ENCODE data around the gene SYTL3. TPM values are rescaled to one million over a fixed set of nuclear protein-coding genes. Genes with fewer than 3 reads are reported as not detected.

The SYTL3 gene
- total RNA-seq, 1 experiment from 2014 or later: 14.2 TPM

DNA sequence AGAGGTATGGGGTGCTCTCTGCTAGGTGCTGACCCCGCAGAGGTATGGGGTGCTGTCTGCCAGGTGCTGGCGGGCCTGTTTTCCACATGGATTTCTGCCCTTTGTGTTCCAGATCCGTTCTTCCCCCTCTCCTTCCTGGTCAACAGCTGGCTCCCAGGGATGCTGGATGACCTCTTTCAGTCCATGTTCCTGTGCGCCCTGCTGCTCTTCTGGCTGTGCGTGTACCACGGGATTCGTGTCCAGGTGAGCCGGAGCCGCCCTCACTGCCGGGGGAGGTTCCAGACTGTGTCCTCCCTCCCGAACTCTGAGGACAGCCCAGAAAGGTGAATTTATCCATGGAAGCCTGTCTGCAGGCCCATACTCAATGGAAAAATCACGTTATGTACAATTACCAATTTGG lies 41.6 kb upstream of the SYTL3 start:
- no peak for DNase-seq
- no peak overlapping the region for H3K27ac Mint-ChIP-seq (ENCODE audit: unreplicated experiment)
- H3K4me1 Mint-ChIP-seq (ENCODE audit: low read depth, unreplicated experiment): peaks cover 19% of the 10 kb centered on the region
- TF ChIP-seq, protein P1, sequence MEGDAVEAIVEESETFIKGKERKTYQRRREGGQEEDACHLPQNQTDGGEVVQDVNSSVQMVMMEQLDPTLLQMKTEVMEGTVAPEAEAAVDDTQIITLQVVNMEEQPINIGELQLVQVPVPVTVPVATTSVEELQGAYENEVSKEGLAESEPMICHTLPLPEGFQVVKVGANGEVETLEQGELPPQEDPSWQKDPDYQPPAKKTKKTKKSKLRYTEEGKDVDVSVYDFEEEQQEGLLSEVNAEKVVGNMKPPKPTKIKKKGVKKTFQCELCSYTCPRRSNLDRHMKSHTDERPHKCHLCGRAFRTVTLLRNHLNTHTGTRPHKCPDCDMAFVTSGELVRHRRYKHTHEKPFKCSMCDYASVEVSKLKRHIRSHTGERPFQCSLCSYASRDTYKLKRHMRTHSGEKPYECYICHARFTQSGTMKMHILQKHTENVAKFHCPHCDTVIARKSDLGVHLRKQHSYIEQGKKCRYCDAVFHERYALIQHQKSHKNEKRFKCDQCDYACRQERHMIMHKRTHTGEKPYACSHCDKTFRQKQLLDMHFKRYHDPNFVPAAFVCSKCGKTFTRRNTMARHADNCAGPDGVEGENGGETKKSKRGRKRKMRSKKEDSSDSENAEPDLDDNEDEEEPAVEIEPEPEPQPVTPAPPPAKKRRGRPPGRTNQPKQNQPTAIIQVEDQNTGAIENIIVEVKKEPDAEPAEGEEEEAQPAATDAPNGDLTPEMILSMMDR (IDR thresholded peaks at IDR 0.05; ENCODE audit: unreplicated experiment): no peak
- CTCF ChIA-PET: no interaction called here
- BruUV-seq (replicated peaks): no TSS peak
- no peaks in the 10 kb centered on the region for H3K27me3 Mint-ChIP-seq (ENCODE audit: unreplicated experiment)
- H3K9me3 Mint-ChIP-seq (ENCODE audit: low read depth, unreplicated experiment): no peaks in the 10 kb centered on the region
- peaks cover 22% of the 10 kb centered on the region for H3K36me3 Mint-ChIP-seq (ENCODE audit: insufficient read depth, unreplicated experiment)
- intact Hi-C loops (cut with micrococcal nuclease; ENCODE audit: unreplicated experiment): no loop called here
- no peak overlapping the region for H3K4me3 Mint-ChIP-seq (ENCODE audit: low read depth, unreplicated experiment)

DNA sequence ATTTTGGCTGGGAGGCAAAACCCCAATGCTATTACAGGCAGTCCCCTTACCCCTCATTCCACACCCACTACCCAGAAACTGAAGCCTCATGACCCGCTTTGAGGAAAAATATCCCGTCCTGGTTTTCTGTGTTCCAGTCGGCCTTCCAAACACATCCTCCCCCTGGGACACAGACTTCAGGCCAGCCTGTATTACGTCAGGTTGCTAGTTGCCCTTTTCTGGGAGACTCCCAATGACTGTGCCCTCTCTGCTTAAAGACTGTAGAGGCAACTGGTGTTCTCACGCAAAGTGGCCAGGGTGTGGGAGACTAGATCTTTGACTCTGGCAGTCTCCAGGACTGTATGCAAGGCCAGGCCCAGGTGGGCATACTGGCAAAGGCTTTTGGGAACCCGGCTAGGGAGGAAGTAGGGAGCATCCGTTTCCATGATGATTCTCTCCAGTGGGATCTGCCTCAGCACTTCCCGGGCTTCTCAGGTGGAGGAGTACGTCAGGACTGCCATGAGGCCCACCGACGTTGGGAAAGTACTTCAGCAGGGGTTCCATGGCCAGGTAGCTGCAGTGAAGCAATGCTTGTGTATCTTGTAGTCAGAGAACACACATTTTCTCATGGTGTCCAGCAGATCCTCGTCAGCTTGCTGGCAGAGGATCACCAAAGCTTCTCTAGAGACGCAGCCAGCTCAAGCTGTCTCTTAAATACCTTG lies 40.2 kb upstream of the SYTL3 start:
- DNase-seq: no peak
- no TSS peak for BruUV-seq (replicated peaks)
- intact Hi-C loops (cut with micrococcal nuclease; ENCODE audit: unreplicated experiment): no loop called here
- Mint-ChIP-seq H3K27ac (ENCODE audit: unreplicated experiment) (no peak overlapping the region), H3K27me3 (ENCODE audit: unreplicated experiment) (no peaks in the 10 kb centered on the region), H3K9me3 (ENCODE audit: low read depth, unreplicated experiment) (no peaks in the 10 kb centered on the region), H3K4me3 (ENCODE audit: low read depth, unreplicated experiment) (no peak overlapping the region), H3K36me3 (ENCODE audit: insufficient read depth, unreplicated experiment) (peaks cover 14% of the 10 kb centered on the region), H3K4me1 (ENCODE audit: low read depth, unreplicated experiment) (peaks cover 7% of the 10 kb centered on the region)
- CTCF ChIA-PET: no interaction called here
- TF ChIP-seq, protein P1 (IDR thresholded peaks at IDR 0.05; ENCODE audit: unreplicated experiment): no peak

DNA sequence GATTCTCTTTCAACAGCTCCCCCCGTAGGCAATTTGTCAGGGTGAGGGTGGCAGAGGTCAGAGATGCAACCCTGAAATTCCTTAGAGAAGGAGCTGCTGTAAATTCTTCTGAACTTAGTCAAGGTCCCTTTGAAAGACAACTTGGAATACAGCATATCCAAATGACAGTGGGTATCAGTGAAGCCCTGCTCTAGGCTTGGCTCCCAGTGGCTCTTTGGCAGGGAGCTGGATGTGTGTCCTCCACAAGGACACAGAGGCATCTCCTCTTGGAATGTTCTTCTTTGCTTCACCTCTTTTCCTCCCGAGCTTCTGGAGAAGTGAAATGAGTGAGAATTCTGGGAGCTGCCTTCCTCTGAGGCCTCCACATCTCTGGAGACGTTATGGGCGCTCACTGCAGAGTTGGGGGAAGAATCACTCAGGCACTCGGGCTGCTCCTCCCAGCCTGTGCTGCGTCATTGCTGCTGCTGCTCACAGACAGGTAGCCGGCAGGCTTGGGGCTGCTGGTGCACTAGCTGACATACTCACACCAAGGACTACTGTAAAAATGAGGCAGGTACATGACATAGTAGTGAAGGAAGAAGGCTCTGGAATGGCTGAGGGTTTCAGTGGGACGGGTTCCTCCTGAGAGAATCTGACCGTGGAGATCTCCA lies 39.4 kb upstream of the SYTL3 start:
- H3K27ac Mint-ChIP-seq (ENCODE audit: unreplicated experiment): no peak overlapping the region
- CTCF ChIA-PET: no interaction called here
- TF ChIP-seq, protein P1 (IDR thresholded peaks at IDR 0.05; ENCODE audit: unreplicated experiment): no peak
- intact Hi-C loops (cut with micrococcal nuclease; ENCODE audit: unreplicated experiment): no loop called here
- peaks cover 7% of the 10 kb centered on the region for H3K4me1 Mint-ChIP-seq (ENCODE audit: low read depth, unreplicated experiment)
- BruUV-seq (replicated peaks): no TSS peak
- H3K27me3 Mint-ChIP-seq (ENCODE audit: unreplicated experiment): no peaks in the 10 kb centered on the region
- H3K4me3 Mint-ChIP-seq (ENCODE audit: low read depth, unreplicated experiment): no peak overlapping the region
- no peaks in the 10 kb centered on the region for H3K9me3 Mint-ChIP-seq (ENCODE audit: low read depth, unreplicated experiment)
- H3K36me3 Mint-ChIP-seq (ENCODE audit: insufficient read depth, unreplicated experiment): peaks cover 12% of the 10 kb centered on the region
- no peak for DNase-seq

DNA sequence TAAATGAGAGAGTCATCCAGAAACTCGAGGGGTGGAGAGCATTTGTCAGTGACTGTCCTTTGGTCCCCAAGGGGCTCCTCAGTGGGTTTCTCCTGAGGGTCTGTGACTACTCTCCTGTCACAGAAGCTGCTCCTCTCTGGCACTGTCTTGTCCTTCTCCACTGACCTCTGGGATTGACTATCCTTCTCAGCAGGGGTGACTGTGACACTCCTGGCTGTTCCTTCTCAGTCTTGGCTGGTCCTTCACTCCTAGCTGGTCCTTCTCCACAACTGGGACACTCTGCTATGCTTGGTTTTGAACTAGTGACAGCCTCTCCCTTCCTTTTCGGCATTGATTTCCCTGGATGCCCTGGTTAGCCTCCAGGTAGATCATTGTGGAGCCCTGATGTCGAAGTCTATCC lies 38.8 kb upstream of the SYTL3 start:
- Mint-ChIP-seq H3K27ac (ENCODE audit: unreplicated experiment) (no peak overlapping the region), H3K36me3 (ENCODE audit: insufficient read depth, unreplicated experiment) (peaks cover 10% of the 10 kb centered on the region), H3K4me3 (ENCODE audit: low read depth, unreplicated experiment) (no peak overlapping the region)

More for the DNA sequence above, 38.8 kb upstream of the SYTL3 start:
- CTCF ChIA-PET: no interaction called here
- Mint-ChIP-seq H3K9me3 (ENCODE audit: low read depth, unreplicated experiment) (no peaks in the 10 kb centered on the region), H3K4me1 (ENCODE audit: low read depth, unreplicated experiment) (peaks cover 7% of the 10 kb centered on the region), H3K27me3 (ENCODE audit: unreplicated experiment) (no peaks in the 10 kb centered on the region)
- TF ChIP-seq, protein P1 (IDR thresholded peaks at IDR 0.05; ENCODE audit: unreplicated experiment): no peak
- intact Hi-C loops (cut with micrococcal nuclease; ENCODE audit: unreplicated experiment): no loop called here
- no TSS peak for BruUV-seq (replicated peaks)
- no peak for DNase-seq

Data from Calu3 (cell line).